GM12873 (cell line): ENCODE measurements around the gene SORCS3.

Source experiments
- CTCF ChIP-seq: IDR thresholded peaks from 2 replicates; pipeline ENCODE4 v1.5.1; 2012; ENCODE audit warnings: low read depth, mild to moderate bottlenecking, moderate library complexity, low read length, control low read depth; ENCODE audit not compliant: insufficient read depth; ENCODE audit errors: missing control alignments

The SORCS3 gene

DNA sequence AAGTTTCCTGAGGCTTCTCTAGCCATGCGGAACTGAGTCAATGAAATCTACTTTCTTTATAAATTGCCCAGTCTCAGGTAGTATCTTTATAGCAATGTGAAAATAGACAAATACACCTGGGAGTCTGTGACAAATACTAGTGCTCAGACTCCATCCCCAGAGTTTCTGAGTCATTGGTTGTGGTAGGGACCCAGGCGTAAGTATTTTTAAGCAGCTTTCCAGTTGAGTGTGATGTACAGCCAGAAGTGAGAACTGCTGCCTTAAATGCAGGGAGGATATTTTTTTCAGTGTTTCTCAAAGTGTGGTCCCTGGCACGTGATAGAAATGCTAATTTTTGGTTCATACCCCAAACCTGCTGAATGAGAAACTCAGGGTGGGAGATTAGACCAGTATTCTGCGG is 121.7 kb downstream of the SORCS3 start:
- TF ChIP-seq CTCF = no peak

GRCh38 chr10:104766341-104766740 is 125.3 kb downstream of the SORCS3 start:
- no peak for TF ChIP-seq CTCF

GRCh38 chr10:104767282-104767681 is 126.2 kb downstream of the SORCS3 start:
- TF ChIP-seq CTCF = no peak

- TF ChIP-seq CTCF = no peak
These were observed 126.7 kb downstream of the SORCS3 start for GRCh38 chr10:104767745-104768144.

DNA sequence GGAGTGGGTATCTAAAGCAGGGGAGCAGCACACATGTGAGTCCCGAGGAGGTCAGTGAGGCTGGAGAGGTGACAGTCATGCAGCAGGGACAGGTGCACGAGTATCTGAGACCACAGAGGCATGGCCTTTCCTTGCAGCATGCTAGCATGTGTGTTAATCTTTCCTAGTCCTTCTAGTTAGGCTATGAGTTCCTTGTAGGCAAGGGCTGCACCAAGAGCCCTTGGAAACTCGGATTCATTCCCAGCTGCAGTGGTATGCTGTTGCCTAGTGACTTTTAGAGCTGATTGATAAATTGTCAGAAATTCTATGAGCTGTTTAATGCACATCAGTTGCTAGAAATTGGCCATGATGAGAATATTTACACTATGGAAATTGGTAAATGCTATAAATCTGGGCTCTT is 132.0 kb downstream of the SORCS3 start:
- no peak for TF ChIP-seq CTCF

GRCh38 chr10:104774234-104774633 is 133.1 kb downstream of the SORCS3 start:
- no peak for TF ChIP-seq CTCF

- peak; percentile 19 for TF ChIP-seq CTCF
These were observed 136.2 kb downstream of the SORCS3 start for GRCh38 chr10:104777086-104777799.
